Measurements from ENCODE around the gene ZNF12.
"Not testable (repeated sequence)": the region's sequence is repeated elsewhere in the genome, so short reads cannot be mapped to it uniquely, and the experiment has no call there.

ZNF12 gene

GRCh38 chr7:6691103-6691502 is 15.6 kb downstream of the ZNF12 start:
- DNase-seq: no peak

- DNase-seq: no peak
Measured at GRCh38 chr7:6680146-6680545, 26.6 kb downstream of the ZNF12 start.

- DNase-seq: no peak
Measured at GRCh38 chr7:6675807-6676405, 30.8 kb downstream of the ZNF12 start.

DNA sequence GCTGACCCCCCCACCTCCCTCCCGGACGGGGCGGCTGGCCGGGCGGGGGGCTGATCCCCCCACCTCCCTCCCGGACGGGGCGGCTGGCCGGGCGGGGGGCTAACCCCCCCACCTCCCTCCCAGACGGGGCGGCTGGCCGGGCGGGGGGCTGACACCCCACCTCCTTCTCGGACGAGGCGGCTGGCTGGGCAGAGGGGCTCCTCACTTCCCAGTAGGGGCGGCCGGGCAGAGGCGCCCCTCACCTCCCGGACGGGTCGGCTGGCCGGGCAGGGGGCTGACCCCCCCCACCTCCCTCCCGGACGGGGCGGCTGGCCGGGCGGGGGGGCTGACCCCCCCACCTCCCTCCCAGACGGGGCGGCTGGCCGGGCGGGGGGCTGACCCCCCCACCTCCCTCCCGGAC is 35.9 kb downstream of the ZNF12 start:
- not testable (repeated sequence) for DNase-seq

GRCh38 chr7:6658618-6659345 is 48.0 kb downstream of the ZNF12 start:
- no peak for DNase-seq

GRCh38 chr7:6656413-6656812 is 50.3 kb downstream of the ZNF12 start:
- DNase-seq: no peak

DNA sequence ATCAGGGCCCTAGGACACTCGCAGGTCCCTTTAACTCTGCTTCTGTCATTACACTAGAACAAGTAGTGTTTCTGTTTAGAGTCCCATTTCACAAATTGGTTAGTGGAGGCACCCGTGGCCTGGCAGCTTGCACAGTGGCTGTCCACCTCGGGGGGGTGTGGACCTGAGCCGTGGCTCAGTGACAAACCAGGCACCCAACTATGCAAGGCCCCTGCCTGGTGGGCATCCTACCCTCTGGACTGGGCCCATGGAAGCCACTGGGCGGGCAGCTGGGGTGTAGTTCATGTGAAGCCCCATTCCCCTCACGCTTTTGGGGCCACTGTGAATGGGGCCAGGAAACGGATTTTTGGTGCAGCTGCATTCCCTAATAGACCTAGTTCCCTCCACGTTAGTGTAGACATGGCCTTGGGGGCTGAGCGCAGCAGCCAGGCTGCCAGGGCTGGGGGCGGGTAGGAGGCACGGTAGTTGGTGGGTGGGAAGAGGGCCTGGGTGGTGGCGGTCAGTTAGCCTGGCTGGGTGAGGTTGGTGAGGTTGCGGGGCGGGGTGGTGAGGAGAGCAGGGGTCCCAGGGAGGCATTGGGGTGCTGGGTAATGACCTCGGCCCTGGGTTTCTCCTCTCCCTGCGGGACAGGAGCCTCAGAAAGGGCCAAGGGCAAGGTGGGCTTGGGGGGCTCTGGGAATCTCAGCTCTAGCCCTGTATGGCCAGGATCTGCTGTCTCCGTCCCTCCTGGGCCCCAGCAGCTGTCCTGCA is 50.9 kb downstream of the ZNF12 start:
- no peak for DNase-seq

- no peak for DNase-seq
Measured at GRCh38 chr7:6654842-6655610, 51.7 kb downstream of the ZNF12 start.

DNA sequence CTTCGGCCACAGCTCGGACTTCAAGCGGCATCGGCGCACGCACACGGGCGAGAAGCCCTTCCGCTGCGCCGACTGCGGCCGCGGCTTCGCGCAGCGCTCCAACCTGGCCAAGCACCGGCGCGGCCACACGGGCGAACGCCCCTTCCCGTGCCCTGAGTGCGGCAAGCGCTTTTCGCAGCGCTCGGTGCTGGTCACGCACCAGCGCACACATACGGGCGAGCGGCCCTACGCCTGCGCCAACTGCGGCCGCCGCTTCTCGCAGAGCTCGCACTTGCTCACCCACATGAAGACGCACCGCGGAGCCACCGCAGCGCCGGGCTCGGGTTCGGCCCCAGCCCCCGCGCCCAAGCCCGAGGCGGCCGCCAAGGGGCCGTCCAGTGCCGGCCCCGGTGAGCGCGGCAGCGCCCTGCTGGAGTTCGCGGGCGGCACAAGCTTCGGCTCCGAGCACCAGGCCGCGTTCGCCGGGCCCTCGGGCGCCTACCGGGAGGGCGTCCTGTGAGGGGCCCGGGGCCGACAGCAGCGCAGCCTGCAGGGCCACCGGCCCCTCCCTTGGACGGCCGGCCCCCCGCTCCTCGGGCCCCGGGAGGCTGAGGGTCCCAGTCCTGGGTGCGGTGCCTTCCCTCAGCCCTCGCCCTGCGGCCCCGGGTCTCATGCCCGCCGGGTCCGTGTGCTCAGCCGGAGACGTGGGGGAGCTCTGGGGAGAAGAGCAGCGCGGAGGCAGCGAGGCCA is 52.5 kb downstream of the ZNF12 start:
- no peak for DNase-seq

DNA sequence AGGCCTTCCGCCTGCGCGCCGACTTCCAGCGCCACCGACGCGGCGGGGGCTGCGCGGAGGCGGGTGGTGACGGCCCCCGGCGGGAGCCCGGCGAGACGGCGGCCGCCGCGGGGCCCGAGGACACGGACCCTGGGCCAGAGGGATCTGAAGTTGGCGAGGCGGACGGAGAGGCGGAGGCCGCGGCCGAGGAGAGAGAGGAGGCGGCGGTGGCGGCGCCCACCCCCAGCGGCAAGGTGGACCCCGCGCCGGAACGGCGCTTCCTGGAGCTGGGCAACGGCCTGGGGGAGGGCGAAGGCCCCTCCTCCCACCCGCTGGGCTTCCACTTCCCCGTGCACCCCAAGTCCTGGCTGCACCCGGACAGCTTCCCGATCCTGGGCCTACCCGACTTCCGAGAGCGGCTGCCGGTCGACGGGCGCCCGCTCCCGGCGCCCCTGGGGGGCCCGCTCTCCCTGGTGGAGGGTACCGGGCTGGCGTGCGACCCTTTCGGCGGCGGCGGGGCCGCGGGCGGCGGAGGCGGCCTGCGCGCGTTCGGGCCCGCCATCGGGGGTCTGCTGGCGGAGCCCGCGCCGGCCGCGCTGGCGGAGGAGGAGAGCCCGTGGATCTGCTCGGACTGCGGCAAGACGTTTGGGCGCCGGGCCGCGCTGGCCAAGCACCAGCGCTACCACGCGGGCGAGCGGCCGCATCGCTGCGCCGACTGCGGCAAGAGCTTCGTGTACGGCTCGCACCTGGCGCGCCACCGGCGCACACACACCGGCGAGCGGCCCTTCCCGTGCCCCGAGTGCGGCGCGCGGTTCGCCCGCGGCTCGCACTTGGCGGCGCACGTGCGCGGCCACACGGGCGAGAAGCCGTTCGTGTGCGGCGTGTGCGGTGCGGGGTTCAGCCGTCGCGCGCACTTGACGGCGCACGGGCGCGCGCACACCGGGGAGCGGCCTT is 53.4 kb downstream of the ZNF12 start:
- no peak for DNase-seq

- DNase-seq: no peak
Measured at GRCh38 chr7:6652446-6653011, 54.2 kb downstream of the ZNF12 start.

DNA sequence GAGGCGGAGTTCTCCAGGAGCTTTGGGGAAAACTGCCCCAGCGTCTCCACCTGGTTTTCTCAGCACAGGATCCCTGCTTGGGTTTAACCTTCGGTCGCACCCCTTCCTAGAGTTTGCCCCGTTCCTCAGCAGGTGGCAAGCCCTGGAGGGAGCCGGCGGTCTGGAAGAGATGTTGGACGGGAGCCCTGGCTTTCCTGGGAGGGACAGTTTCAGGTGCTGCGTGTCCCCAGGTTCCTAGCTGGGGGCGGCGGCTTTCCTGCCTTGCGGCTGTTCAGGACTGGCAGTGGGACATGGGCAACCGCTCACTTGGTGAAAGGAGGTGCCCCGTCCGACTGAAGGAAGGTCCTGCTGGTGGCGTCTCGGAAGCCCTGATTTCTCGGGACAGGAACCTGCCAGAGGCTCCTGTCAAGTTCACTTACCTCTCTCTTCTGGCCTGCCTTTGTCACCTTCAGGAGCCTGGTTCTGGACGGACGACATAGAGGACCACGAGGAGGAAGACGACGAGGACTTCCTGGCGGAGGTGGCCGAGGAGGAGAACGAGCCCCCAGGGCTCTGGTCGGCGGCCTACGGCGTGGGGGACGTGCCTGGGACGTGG is 54.8 kb downstream of the ZNF12 start:
- DNase-seq: no peak

- DNase-seq: no peak
Measured at GRCh38 chr7:6650521-6651011, 56.2 kb downstream of the ZNF12 start.

DNA sequence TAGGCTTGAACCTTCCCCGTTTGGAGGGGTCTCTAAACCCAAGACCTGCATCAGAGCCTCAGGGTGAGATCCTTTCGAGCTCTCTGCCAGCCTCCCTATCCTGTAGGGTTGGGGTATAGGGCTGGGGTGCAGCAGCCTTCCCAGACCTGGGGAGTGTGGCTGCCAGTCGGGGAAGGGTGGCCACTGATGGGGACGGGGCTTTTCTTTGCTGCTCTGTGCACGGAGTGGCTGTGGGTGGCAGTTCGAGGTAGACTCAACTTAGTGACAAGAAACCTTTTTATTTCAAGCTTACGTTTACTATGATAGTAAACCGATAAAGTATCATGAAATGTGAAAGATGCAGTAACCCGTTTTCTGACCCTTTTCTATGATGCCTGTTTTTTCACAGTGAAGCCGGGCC is 56.7 kb downstream of the ZNF12 start:
- DNase-seq: no peak

GRCh38 chr7:6649241-6649961 is 57.3 kb downstream of the ZNF12 start:
- DNase-seq: no peak

DNA sequence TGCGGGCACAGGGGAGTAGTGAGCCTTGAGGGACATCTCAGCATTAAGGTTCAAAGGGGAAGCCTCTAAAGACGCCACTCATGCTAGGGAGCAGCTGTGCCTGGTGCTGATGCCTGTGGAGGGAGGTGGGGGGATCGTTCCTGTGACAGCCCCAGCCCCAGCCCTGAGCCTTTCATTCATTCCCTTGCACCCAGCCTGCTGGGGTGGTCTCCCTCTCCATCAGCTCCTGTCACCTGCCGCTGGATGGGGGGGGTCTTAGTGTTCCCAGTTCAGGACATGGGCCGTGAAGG is 58.0 kb downstream of the ZNF12 start:
- DNase-seq: no peak

DNA sequence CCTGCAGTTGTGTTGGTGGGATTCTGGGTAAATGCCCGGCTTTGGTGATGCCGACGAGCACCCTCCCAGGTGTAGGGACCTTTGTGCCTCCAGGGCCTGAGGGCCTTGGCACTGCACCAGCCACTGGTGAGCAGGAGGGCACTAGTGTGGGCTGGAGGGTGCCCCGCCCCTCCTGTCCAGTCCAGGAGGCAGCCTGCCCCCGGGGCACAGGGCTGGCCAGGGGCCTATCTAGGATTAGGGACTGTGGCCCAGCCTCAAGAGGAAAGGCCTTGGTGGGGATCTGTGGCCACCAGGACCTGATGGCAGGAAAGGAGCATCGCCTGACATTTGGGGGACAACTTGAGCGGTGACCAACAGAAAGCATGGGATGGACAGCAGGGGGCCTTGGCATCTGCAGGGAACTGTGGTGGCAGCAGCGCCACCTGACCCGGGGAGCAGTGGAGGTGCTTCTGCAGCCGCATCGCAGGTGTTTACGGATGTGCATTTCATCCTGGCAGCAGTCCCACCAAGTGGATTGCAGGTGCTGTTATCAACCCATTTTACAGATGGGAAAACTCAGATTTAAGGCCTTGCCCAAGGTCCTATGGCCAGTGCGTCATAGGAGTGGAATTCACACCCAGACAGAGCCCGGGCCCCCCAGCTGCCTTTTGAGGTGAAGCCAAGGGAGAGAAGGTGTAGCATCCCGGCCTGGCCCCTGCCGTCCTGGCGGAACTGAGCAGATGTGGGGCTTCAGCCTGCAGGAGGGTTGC is 58.5 kb downstream of the ZNF12 start:
- no peak for DNase-seq

- no peak for DNase-seq
Measured at GRCh38 chr7:6647541-6647940, 59.2 kb downstream of the ZNF12 start.

DNA sequence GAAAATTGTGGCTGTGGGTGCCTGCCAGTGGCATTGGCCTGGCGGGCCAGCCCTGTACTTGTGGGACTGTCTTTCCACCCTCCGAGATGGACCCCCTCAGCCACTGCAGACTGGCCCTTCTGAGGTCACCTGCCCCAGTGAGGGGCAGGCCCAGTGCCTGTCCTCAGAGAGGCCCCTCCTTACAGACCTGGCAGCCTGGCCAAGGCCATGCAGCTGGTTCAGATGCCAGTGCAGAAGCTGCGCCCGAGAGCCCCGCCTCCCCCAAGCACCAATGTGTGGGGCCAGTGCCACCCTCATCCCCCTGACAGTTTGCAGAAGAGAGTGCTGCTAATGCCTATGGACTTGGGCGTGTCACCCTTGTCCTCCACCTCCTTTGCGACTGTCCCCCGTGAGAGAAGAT is 59.7 kb downstream of the ZNF12 start:
- no peak for DNase-seq

All from NCI-H524 treated with DMSO at 0.1 percent for 48 hours (cell line).